SK-N-SH (cell line): ENCODE data around the gene PFKFB2. TPM values are rescaled to one million over a fixed set of nuclear protein-coding genes. Genes with fewer than 3 reads are reported as not detected.
A peak's percentile ranks its signal among the peaks of the same experiment; 100 is the strongest.

Source experiments
- CTCF ChIA-PET: fragments of 300-600, 350-600 bp; formaldehyde crosslinking; extraction: SDS; loops from one replicate; lab custom pipeline; 2021; lab: Yijun Ruan, JAX
- POLR2A ChIA-PET: fragments of 350-600 bp; sonication (Branson Sonifier 250); formaldehyde crosslinking; extraction: SDS; loops from one replicate; lab custom pipeline; 2020; ENCODE audit warnings: antibody characterized with exemption, inconsistent platforms; lab: Yijun Ruan, JAX
- DNase-seq: peaks from one replicate; pipeline ENCODE4 v3.0.0; 2012
- H2AFZ ChIP-seq: fragments of 200-600 bp; sonication (generic); 2 replicates; pipeline ENCODE4 v1.8.1; 2016; ENCODE audit warnings: antibody characterized with exemption, mild to moderate bottlenecking, low read depth
- H3F3A ChIP-seq: fragments of 200-600 bp; sonication (generic); replicated peaks from 2 replicates; pipeline ENCODE3; 2016; ENCODE audit warnings: antibody characterized with exemption, mild to moderate bottlenecking; ENCODE audit not compliant: insufficient read depth
- H3K27ac ChIP-seq, 2 experiments: fragments of 200-500 bp in 1 of 2; fragments of 200-600 bp in 1 of 2; sonication (Bioruptor generic) in 1 of 2; sonication (generic), shearing (Covaris generic) in 1 of 2; 2 replicates each; pipeline versions ENCODE4 v1.5.1 to v1.6.1; 2014 to 2016; ENCODE audit warnings: low read depth in 2 of 2, inconsistent platforms in 1 of 2, low read length in 1 of 2, mild to moderate bottlenecking in 1 of 2, mixed read lengths in 1 of 2
- H3K27me3 ChIP-seq: fragments of 200-600 bp; sonication (generic), shearing (Covaris generic); 2 replicates; pipeline ENCODE4 v1.6.1; 2016; ENCODE audit warnings: mixed run types; ENCODE audit not compliant: insufficient read depth
- H3K36me3 ChIP-seq, 2 experiments: fragments of 200-500 bp in 1 of 2; fragments of 200-600 bp in 1 of 2; sonication (Bioruptor generic) in 1 of 2; sonication (generic) in 1 of 2; replicated peaks in 1 of 2; 2 replicates each; pipeline versions ENCODE3 to v1.5.1; 2014 to 2016; ENCODE audit warnings: low read length in 1 of 2, mild to moderate bottlenecking in 1 of 2; ENCODE audit not compliant: insufficient read depth in 2 of 2, control insufficient read depth in 1 of 2
- H3K4me1 ChIP-seq, 2 experiments: fragments of 200-500 bp in 1 of 2; fragments of 200-600 bp in 1 of 2; sonication (Bioruptor generic) in 1 of 2; sonication (generic), shearing (Covaris generic) in 1 of 2; 2 replicates each; pipeline versions ENCODE4 v1.5.1 to v1.6.1; 2014 to 2016; ENCODE audit warnings: low read depth in 1 of 2, low read length in 1 of 2, mixed run types in 1 of 2; ENCODE audit not compliant: insufficient read depth in 2 of 2, control insufficient read depth in 1 of 2
- H3K4me2 ChIP-seq: fragments of 200-600 bp; sonication (generic), shearing (Covaris generic); 2 replicates; pipeline ENCODE4 v1.6.1; 2017; ENCODE audit warnings: mixed run types
- H3K4me3 ChIP-seq, 2 experiments: fragments of 200-500 bp in 1 of 2; fragments of 200-600 bp in 1 of 2; sonication (Bioruptor generic) in 1 of 2; sonication (generic), shearing (Covaris generic) in 1 of 2; 2 replicates each; pipeline versions ENCODE4 v1.5.1 to v1.8.1; 2014 to 2016; ENCODE audit warnings: low read depth in 2 of 2, inconsistent platforms in 1 of 2, low read length in 1 of 2, mild to moderate bottlenecking in 1 of 2, mixed read lengths in 1 of 2, moderate library complexity in 1 of 2
- H3K79me2 ChIP-seq: fragments of 200-600 bp; sonication (generic); 2 replicates; pipeline ENCODE4 v1.8.1; 2017; ENCODE audit warnings: mild to moderate bottlenecking; ENCODE audit not compliant: insufficient read depth
- H3K9ac ChIP-seq: fragments of 200-600 bp; sonication (generic); 2 replicates; pipeline ENCODE4 v1.6.1; 2017; ENCODE audit warnings: mixed run types
- H3K9me2 ChIP-seq: fragments of 200-600 bp; sonication (generic); 2 replicates; pipeline ENCODE4 v1.6.1; 2017; ENCODE audit warnings: mixed run types
- H3K9me3 ChIP-seq: fragments of 200-600 bp; sonication (generic); 2 replicates; pipeline ENCODE4 v1.6.1; 2017; ENCODE audit warnings: mixed run types, mild to moderate bottlenecking, moderate library complexity
- H4K20me1 ChIP-seq: fragments of 200-600 bp; sonication (generic); 2 replicates; pipeline ENCODE4 v1.6.1; 2017; ENCODE audit warnings: mild to moderate bottlenecking, mixed run types; ENCODE audit not compliant: insufficient read depth
- CHD2 ChIP-seq: fragments of 150-350 bp; IDR thresholded peaks from 2 replicates; pipeline ENCODE4 v1.6.1; 2018; ENCODE audit warnings: low read length; ENCODE audit not compliant: partially characterized antibody
- ELF1 ChIP-seq: IDR thresholded peaks from 2 replicates; pipeline ENCODE4 v1.4.0; 2012
- EZH2phosphoT487 ChIP-seq: fragments of 200-600 bp; sonication (generic); IDR thresholded peaks from 2 replicates; pipeline ENCODE4 v1.6.1; 2017; ENCODE audit warnings: low read depth, mixed run types, mild to moderate bottlenecking, antibody characterized with exemption, moderate library complexity, borderline replicate concordance
- FOXM1 ChIP-seq: IDR thresholded peaks from 2 replicates; pipeline ENCODE4 v1.4.0; 2012; ENCODE audit warnings: low read depth, mild to moderate bottlenecking
- MEF2A ChIP-seq: IDR thresholded peaks from 2 replicates; pipeline ENCODE4 v1.4.0; 2012; ENCODE audit warnings: low read depth, borderline replicate concordance
- NFIC ChIP-seq: IDR thresholded peaks from 2 replicates; pipeline ENCODE4 v1.4.0; 2012; ENCODE audit warnings: borderline replicate concordance
- NRF1 ChIP-seq: IDR thresholded peaks from 2 replicates; pipeline ENCODE4 v1.6.1; 2012; ENCODE audit warnings: low read depth, mild to moderate bottlenecking, low read length
- RAD21 ChIP-seq: IDR thresholded peaks from 2 replicates; pipeline ENCODE4 v1.6.1; 2012; ENCODE audit warnings: mild to moderate bottlenecking, low read length
- REST ChIP-seq: IDR thresholded peaks from 2 replicates; pipeline ENCODE4 v1.6.1; 2012; ENCODE audit warnings: mild to moderate bottlenecking, low read depth, low read length, moderate library complexity
- SMC3 ChIP-seq: IDR thresholded peaks from 2 replicates; pipeline ENCODE4 v1.6.1; 2012; ENCODE audit warnings: low read depth, low read length, improper control_type of control experiment
- TEAD4 ChIP-seq: IDR thresholded peaks from 2 replicates; pipeline ENCODE4 v1.4.0; 2012; ENCODE audit warnings: mild to moderate bottlenecking, borderline replicate concordance; ENCODE audit not compliant: insufficient read depth
- USF1 ChIP-seq: IDR thresholded peaks from 2 replicates; pipeline ENCODE4 v1.4.0; 2012; ENCODE audit warnings: low read depth, borderline replicate concordance
- WGBS: methylation state at CpG from one replicate; pipeline ENCODE4 v1.1.6; 2017; ENCODE audit warnings: low lambda C conversion rate; 5-methylcytosine and 5-hydroxymethylcytosine counted together
- polyA plus RNA-seq, 3 experiments: library from polyadenylated mRNA; depleted of rRNA; stranded (reverse); fragments of >200 nt; gene quantifications; 2 replicates each; pipeline ENCODE4 v1.2.3, GENCODE V29; 2012
- TF ChIP-seq, protein P1 (sequence below): fragments of 200-600 bp; sonication (generic); IDR thresholded peaks from 2 replicates; pipeline ENCODE4 v1.6.1; 2017; ENCODE audit warnings: antibody characterized with exemption, mild to moderate bottlenecking, moderate library complexity

Gene PFKFB2
- polyA plus RNA-seq, 1 of the 3 experiments (the other 2 are of a cell fraction): 1.8 TPM

DNA sequence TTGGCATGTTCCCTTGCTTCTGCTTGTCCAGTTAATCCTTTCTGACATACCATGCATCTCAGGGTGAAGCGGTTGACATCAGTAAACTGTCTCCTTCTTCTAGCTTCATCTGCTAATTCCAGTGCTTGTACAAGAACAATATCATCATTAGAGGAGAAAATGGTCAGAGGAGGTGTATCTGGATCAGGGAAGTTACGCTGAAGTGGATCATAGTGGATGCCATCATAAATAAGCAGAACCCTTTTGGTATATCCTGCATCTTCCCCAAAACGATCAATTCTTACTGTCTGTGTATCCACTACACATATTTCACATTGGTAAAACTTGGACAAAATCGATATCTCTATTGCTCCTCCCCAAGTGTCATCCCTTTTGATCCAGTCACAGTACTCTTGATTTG lies 4.0 kb upstream of the PFKFB2 start:
- no peak for TF ChIP-seq NFIC
- no peak for TF ChIP-seq FOXM1
- TF ChIP-seq NRF1: no peak
- no peak for TF ChIP-seq ELF1
- TF ChIP-seq, all 33 proteins: peak for 0
- CTCF ChIA-PET: interaction anchor here (0.7 to 2.0 kb wide), 10 partner anchors 9 to 146 kb away, joined by 3 to 30 read pairs (median 8); no protein-coding TSS in a partner anchor
- H3K27me3 ChIP-seq: no peaks in the 10 kb centered on the region
- H3K4me2 ChIP-seq: peak overlapping the region; percentile 90; the same call in 1 of the 2 replicates
- H3K36me3 ChIP-seq: peaks cover 43 to 48% of the 10 kb centered on the region in 2 experiments
- peaks cover 62% of the 10 kb centered on the region for H3K79me2 ChIP-seq
- H3K9me2 ChIP-seq: no peaks in the 10 kb centered on the region
- no peak overlapping the region for H3K9ac ChIP-seq
- peaks cover 12% of the 10 kb centered on the region for H3F3A ChIP-seq
- WGBS: 56% methylated on average over 4 of the region's 4 CpGs
- DNase-seq: no peak
- H3K4me1 ChIP-seq: peaks cover 23 to 26% of the 10 kb centered on the region in 2 experiments
- POLR2A ChIA-PET: no interaction called here
- peaks cover 13% of the 10 kb centered on the region for H4K20me1 ChIP-seq
- no peak overlapping the region for H2AFZ ChIP-seq
- H3K9me3 ChIP-seq: no peaks in the 10 kb centered on the region
- no peak overlapping the region for H3K27ac ChIP-seq
- H3K4me3 ChIP-seq: no peak overlapping the region

- CTCF ChIA-PET: interaction anchor here (0.5 to 2.0 kb wide), 18 partner anchors 8 to 146 kb away, joined by 3 to 30 read pairs (median 5); partner anchors contain the start of gene C1orf116
- POLR2A ChIA-PET: no interaction called here
- Histone ChIP-seq H3K27me3 (no peaks in the 10 kb centered on the region), H3K4me2 (peak overlapping the region; percentile 90), H4K20me1 (peaks cover 13% of the 10 kb centered on the region), H2AFZ (no peak overlapping the region), H3K4me3 (peak overlapping the region; percentile 77 to 97; a peak in 3 of 4 replicates), H3K9me2 (no peaks in the 10 kb centered on the region), H3K79me2 (peaks cover 61% of the 10 kb centered on the region), H3K9me3 (no peaks in the 10 kb centered on the region), H3F3A (peaks cover 13% of the 10 kb centered on the region), H3K27ac (no peak overlapping the region), H3K4me1 (peaks cover 23 to 26% of the 10 kb centered on the region in 2 experiments), H3K9ac (peak overlapping the region; percentile 96; the same call in 1 of the 2 replicates), H3K36me3 (peaks cover 39 to 48% of the 10 kb centered on the region in 2 experiments)
- no peak for DNase-seq
- TF ChIP-seq TEAD4: no peak
- TF ChIP-seq REST: no peak
- WGBS: 54% methylated on average over 8 of the region's 8 CpGs
Observed at GRCh38 chr1:207049514-207049913, 3.6 kb upstream of the PFKFB2 start.

DNA sequence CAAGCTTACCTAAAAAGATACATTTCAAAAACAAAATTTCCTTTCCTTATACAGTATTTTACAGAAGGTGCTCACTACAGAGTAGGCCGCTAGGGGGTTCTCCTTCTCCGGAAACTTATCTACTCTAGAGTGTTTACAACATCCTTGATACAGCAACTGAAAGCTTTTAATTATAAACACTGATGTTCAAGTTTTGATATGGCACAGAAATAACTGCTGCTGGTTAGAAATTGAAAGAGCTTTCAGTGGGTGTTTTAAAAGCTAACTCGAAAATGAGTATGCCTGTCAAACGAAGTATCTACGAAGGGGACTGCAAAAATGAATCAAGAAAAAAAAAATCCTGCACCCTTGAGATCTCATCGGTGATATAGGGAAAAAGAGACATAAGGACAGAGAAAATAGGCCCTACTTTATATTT lies 3.1 kb upstream of the PFKFB2 start:
- TF ChIP-seq RAD21: peak; percentile 67
- TF ChIP-seq, protein P1, sequence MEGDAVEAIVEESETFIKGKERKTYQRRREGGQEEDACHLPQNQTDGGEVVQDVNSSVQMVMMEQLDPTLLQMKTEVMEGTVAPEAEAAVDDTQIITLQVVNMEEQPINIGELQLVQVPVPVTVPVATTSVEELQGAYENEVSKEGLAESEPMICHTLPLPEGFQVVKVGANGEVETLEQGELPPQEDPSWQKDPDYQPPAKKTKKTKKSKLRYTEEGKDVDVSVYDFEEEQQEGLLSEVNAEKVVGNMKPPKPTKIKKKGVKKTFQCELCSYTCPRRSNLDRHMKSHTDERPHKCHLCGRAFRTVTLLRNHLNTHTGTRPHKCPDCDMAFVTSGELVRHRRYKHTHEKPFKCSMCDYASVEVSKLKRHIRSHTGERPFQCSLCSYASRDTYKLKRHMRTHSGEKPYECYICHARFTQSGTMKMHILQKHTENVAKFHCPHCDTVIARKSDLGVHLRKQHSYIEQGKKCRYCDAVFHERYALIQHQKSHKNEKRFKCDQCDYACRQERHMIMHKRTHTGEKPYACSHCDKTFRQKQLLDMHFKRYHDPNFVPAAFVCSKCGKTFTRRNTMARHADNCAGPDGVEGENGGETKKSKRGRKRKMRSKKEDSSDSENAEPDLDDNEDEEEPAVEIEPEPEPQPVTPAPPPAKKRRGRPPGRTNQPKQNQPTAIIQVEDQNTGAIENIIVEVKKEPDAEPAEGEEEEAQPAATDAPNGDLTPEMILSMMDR: peak; percentile 92
- no peak for TF ChIP-seq CHD2
- TF ChIP-seq TEAD4: no peak
- TF ChIP-seq SMC3: peak; percentile 51
- no peak for TF ChIP-seq EZH2phosphoT487
- TF ChIP-seq USF1: no peak
- no peak for TF ChIP-seq MEF2A
- Histone ChIP-seq H3K27ac (peak overlapping the region; percentile 77 to 89), H3K27me3 (no peaks in the 10 kb centered on the region), H3K9me2 (no peaks in the 10 kb centered on the region), H2AFZ (peak overlapping the region; percentile 96; the same call in 1 of the 2 replicates), H3K4me2 (peak overlapping the region; percentile 90), H3K4me1 (peaks cover 23 to 26% of the 10 kb centered on the region in 2 experiments), H4K20me1 (peaks cover 13% of the 10 kb centered on the region), H3K9ac (peak overlapping the region; percentile 96), H3K4me3 (peak overlapping the region; percentile 77 to 97), H3F3A (peaks cover 17% of the 10 kb centered on the region), H3K36me3 (peaks cover 34 to 44% of the 10 kb centered on the region in 2 experiments), H3K9me3 (no peaks in the 10 kb centered on the region), H3K79me2 (peaks cover 57% of the 10 kb centered on the region)
- ChIA-PET CTCF (interaction anchor here (0.5 to 2.0 kb wide), 27 partner anchors 8 to 449 kb away, joined by 3 to 30 read pairs (median 5); partner anchors contain the start of gene C1orf116), POLR2A (no interaction called here)
- 1% methylated on average over 6 of the region's 6 CpGs for WGBS
- DNase-seq: peak; percentile 55
